ENCODE results near the gene ZMYND10. TPM values are rescaled to one million over a fixed set of nuclear protein-coding genes. Genes with fewer than 3 reads are reported as not detected.

ZMYND10 gene
- total and polyA plus RNA-seq, 9 of the 15 experiments (the other 6 are each of a cell fraction or from before 2014, with no cell fraction given), result 0.20 to 2.8 (median 0.70) TPM

DNA sequence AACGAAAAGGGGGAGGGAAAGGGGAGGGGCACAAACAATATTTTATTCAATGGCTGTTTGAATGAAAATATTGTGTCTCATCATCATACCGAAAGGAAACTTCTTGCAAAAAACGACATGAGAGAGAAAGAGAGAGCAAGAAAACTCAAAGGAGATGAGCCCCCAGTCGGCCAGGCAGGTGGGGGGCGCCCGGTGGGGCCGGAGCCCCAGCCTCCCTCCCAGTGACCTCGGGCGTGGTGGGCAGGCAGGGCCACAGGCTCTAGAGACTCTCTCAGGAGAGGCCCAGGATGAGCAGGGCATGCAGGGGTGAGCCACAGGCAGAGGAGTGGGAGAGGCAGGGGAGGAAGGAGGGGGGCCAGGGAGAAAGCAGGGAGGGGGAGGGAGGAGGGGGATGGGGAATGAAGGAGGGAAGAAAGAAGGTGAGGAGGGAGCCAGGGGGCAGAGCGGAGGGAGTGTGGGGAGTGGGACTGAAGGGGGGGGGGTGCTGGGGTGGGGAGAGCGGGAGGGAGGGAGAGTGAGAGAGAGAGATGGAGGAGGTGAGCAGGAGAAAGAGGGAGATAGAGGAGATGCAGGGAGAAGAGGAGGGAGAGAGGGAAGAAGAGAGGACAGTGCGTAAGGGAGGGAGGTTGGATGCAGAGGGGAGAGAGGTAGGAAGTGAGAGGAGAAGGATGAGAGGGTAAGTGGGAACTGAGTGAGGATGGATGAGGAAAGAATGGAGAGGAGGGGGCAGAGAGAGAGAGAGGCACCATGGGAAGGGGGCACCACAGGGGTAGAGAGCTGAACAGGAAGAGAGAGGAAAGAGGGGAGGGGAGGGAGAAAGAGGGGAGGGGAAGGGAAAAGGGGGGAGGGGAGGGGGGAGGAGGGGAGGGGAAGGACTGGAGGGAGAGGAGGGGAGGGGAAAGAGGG, 27.9 kb upstream of the ZMYND10 start:
- Histone ChIP-seq H3K27me3 (ENCODE audit: control insufficient read depth in 2 of 2, insufficient read depth in 2 of 2, low read length in 2 of 2) (no peaks in the 10 kb centered on the region), H3K9me3 (replicated peaks; ENCODE audit: control insufficient read depth, insufficient read depth, low read depth, low read length) (no peaks in the 10 kb centered on the region), H3K9me1 (ENCODE audit: control insufficient read depth, insufficient read depth, low read length) (no peaks in the 10 kb centered on the region), H3K4me1 (replicated peaks in 1 of 2; ENCODE audit: control insufficient read depth in 2 of 2, insufficient read depth in 2 of 2, low read length in 2 of 2) (peaks cover 13 to 41% of the 10 kb centered on the region in 2 experiments; a peak in 4 of 5 replicates), H3K79me2 (ENCODE audit: control insufficient read depth, insufficient read depth, low read length) (no peaks in the 10 kb centered on the region), H3K9ac (ENCODE audit: insufficient read depth in 1 of 2, low read depth in 2 of 2, low read length in 2 of 2) (no peak overlapping the region), H3K4me3 (no peak overlapping the region), H3K4me2 (ENCODE audit: insufficient read depth, low read length) (no peak overlapping the region), H3K36me3 (ENCODE audit: control insufficient read depth, insufficient read depth, low read length) (no peaks in the 10 kb centered on the region), H3K27ac (ENCODE audit: extremely low read depth, low read depth, low read length) (no peak overlapping the region), H2AFZ (ENCODE audit: low read depth, low read length) (no peak overlapping the region), H4K20me1 (replicated peaks; ENCODE audit: control insufficient read depth, insufficient read depth, low read length) (no peaks in the 10 kb centered on the region)
- POLR2A ChIA-PET, result interaction anchor here (0.7 kb wide), 1 partner anchor 209 kb away, joined by 3 read pairs; no protein-coding TSS in a partner anchor
- in situ Hi-C loops (cut with MboI), result no loop called here
- ATAC-seq (no peak), DNase-seq (ENCODE audit: extremely low read depth in 1 of 4, low spot score in 3 of 4) (no peak), FAIRE-seq (no peak)
- no TSS peak for BruUV-seq (replicated peaks)
- intact Hi-C loops (cut with micrococcal nuclease), result loop anchor here (5.0 kb wide), 1 partner anchor 169 kb away; no protein-coding TSS in a partner anchor
- TF ChIP-seq ZNF696 (CRISPR knock-in tag; conservative IDR thresholded peaks at IDR 0.05) (no peak), STAG1 (CRISPR knock-in tag; IDR thresholded peaks at IDR 0.05; ENCODE audit: borderline replicate concordance) (no peak), L3MBTL2 (IDR thresholded peaks at IDR 0.05) (no peak), NFATC3 (IDR thresholded peaks at IDR 0.05) (no peak), CHCHD3 (CRISPR knock-in tag; IDR thresholded peaks at IDR 0.05) (no peak), ZNF143 (CRISPR knock-in tag; IDR thresholded peaks at IDR 0.05) (no peak), HDAC8 (tag; IDR thresholded peaks at IDR 0.05) (no peak)
- TF ChIP-seq, protein P1, sequence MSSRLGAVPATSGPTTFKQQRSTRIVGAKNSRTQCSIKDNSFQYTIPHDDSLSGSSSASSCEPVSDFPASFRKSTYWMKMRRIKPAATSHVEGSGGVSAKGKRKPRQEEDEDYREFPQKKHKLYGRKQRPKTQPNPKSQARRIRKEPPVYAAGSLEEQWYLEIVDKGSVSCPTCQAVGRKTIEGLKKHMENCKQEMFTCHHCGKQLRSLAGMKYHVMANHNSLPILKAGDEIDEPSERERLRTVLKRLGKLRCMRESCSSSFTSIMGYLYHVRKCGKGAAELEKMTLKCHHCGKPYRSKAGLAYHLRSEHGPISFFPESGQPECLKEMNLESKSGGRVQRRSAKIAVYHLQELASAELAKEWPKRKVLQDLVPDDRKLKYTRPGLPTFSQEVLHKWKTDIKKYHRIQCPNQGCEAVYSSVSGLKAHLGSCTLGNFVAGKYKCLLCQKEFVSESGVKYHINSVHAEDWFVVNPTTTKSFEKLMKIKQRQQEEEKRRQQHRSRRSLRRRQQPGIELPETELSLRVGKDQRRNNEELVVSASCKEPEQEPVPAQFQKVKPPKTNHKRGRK (tag; IDR thresholded peaks at IDR 0.05), result no peak
- TF ChIP-seq, protein P2, sequence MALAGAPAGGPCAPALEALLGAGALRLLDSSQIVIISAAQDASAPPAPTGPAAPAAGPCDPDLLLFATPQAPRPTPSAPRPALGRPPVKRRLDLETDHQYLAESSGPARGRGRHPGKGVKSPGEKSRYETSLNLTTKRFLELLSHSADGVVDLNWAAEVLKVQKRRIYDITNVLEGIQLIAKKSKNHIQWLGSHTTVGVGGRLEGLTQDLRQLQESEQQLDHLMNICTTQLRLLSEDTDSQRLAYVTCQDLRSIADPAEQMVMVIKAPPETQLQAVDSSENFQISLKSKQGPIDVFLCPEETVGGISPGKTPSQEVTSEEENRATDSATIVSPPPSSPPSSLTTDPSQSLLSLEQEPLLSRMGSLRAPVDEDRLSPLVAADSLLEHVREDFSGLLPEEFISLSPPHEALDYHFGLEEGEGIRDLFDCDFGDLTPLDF (CRISPR knock-in tag; IDR thresholded peaks at IDR 0.05), result no peak
- TF ChIP-seq, protein P3, sequence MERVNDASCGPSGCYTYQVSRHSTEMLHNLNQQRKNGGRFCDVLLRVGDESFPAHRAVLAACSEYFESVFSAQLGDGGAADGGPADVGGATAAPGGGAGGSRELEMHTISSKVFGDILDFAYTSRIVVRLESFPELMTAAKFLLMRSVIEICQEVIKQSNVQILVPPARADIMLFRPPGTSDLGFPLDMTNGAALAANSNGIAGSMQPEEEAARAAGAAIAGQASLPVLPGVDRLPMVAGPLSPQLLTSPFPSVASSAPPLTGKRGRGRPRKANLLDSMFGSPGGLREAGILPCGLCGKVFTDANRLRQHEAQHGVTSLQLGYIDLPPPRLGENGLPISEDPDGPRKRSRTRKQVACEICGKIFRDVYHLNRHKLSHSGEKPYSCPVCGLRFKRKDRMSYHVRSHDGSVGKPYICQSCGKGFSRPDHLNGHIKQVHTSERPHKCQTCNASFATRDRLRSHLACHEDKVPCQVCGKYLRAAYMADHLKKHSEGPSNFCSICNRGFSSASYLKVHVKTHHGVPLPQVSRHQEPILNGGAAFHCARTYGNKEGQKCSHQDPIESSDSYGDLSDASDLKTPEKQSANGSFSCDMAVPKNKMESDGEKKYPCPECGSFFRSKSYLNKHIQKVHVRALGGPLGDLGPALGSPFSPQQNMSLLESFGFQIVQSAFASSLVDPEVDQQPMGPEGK (CRISPR knock-in tag; IDR thresholded peaks at IDR 0.05; ENCODE audit: borderline replicate concordance), result no peak
- WGBS (ENCODE audit: insufficient coverage, low coverage, missing lambda C conversion rate), result 8% methylated on average over 4 of the region's 12 CpGs
- CTCF ChIA-PET (ENCODE audit: low intra/inter-chr PET ratio), result no interaction called here

Measured in K562 (cell line).